Stimulated activated CD4-positive, alpha-beta T cell treated with anti-CD3 and anti-CD28 coated beads, Interleukin-15, amount 100 ng/mL, for 24 hours (primary cell): ENCODE measurements around the gene TBK1.

Experiments used
- DNase-seq: peaks from one replicate; pipeline ENCODE4 v3.0.0-alpha.2; 2020

TBK1 gene

DNA sequence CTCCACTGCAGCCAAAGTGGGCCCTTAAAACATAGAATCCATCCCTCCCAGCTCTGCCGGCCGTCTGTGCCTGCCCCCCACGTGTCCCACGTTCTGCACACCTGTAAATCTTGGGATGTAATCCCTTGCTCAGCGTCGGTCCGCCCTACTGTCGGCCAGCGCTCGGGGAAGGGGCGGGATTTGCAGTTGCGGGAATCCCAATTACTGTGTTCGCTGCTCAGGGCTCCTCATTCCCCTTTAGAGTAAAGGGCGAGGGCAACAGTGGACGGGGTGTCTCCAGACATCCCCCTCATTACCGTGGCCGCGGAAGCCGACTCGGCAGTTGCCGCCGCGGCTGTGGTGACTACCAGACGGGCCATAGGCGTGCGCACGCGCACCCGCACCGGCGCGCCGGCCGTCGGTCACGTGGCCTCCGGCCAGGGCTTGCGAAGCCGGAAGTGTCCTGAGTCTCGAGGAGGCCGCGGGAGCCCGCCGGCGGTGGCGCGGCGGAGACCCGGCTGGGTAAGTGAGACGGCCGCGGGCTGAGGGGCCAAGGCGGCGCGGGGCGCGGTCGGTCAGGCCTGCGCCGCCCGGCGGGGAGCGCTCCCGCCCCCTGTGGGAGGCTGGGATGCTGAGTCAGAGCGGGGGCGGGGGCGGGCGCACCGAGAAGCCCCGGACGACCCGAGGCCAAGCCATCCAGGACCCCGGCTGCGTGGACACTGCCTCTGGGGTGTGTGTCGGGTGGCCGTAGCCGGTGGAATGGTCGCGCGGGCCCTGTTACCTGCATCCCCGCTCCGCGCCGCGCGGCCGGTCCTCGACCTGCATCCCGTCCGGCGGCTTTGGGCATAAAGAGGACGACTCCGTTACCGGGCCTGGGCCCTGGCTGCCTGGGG is at the start of gene TBK1:
TSS of gene TBK1 (plus strand) at position 434 of the 872 bp plus-strand sequence. CDS start 3,751 bp downstream, outside the sequence.
- peak; percentile 78 for DNase-seq

- no peak for DNase-seq
These were observed 49.7 kb upstream of the TBK1 start for GRCh38 chr12:64402181-64402580.

GRCh38 chr12:64403707-64404469 is 48.0 kb upstream of the TBK1 start, which contains the start of gene XPOT:
Gene XPOT, plus strand, starts transcription at chr12:64404392. Its CDS starts 5,644 bp downstream, at chr12:64410036.
- DNase-seq: peak; percentile 95

GRCh38 chr12:64404470-64405256 is 47.3 kb upstream of the TBK1 start:
- DNase-seq: peak; percentile 82

DNA sequence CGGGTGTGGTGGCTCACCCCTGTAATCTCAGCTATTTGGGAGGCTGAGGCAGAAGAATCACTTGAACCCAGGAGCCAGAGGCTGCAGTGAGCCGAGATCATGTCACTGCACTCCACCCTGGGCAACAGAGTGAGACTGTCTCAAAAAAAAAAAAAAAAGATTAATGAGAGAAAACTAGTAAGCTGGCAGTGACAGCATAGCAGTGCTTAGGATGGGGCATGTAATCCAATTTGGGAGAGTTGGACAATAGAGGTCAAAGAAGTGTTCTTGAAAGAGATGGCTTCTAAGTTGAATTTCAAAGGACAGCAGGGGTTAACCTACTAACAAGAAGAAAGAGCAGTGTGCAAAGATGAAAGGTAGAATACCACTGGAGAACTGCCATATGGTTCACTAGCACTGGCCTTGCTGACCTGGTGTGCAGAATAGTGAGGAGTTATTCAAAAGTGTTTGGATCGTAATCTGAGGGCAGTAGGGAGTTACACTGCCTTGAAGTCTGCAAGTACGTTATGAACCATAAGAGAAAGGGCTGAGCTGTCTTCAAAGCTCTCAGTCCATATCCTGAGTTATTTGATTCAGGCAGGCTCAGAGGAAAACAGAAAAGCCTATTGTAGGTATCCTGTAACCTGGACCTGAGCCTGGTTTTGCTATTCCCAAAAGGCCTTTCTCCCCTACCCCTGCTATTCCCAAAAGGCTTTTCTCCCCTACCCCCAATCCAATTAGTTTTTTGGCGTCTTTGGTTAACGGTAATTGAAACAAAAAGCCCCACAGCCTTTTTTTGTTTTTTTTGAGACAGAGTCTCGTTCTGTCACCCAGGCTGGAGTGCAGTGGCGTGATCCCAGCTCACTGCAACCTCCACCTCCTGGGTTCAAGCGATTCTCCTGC is 44.3 kb upstream of the TBK1 start:
- no peak for DNase-seq

DNA sequence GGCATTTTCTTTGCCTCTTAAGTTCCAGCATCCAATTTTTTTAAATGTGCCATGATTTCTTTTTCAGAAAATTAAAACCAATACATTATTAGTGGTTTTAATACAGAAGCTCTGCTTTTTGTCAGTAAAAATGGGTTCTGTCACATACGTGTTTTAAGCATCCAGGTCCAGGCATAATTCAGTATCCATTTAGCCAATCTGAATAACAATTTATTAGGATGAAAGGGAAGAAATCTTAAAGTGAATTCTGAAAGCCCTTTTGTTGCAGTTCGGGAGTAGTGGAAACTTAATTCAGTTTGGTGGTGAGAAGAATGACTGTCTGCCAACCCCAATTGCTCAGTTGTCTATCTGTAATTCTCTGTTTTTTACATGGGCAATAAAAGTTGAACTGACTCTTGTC is 40.5 kb upstream of the TBK1 start:
- no peak for DNase-seq

DNA sequence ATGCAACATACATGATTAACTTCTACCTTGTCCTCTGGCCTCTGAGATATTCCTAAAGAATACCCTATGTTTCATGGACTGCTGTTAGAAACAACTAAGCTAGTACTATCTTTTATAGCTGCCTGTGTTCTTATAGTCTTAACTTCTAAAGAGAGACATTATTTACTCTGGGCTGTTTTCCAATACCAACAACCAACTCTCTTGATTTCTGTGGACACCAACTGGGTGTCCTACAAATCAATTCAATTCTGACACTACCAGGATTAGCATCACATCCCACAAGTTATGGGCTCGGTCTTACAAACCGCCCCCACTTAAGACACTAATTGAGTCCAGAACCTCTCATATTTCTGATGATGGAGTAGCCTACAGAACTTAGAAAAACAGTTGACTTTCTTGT is 39.5 kb upstream of the TBK1 start:
- no peak for DNase-seq

DNA sequence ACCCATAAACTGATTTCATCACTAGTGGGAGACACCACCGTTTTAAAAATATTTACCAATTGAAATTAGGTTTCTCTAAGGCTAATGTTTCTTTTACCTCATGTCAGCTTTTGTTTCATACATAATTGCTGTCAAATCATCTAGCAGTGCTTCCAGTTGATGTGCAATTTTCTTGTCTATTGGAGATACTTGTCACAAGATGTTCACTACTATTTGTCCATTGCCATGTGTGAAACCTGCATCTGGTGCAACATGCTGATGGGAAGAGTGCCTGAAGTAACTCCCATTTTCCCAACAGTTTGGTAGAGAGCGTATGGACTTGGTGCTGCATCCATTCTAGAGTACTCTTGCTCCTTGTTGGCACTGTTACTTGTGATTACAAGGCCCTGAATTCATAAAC is 38.0 kb upstream of the TBK1 start:
- DNase-seq: no peak

DNA sequence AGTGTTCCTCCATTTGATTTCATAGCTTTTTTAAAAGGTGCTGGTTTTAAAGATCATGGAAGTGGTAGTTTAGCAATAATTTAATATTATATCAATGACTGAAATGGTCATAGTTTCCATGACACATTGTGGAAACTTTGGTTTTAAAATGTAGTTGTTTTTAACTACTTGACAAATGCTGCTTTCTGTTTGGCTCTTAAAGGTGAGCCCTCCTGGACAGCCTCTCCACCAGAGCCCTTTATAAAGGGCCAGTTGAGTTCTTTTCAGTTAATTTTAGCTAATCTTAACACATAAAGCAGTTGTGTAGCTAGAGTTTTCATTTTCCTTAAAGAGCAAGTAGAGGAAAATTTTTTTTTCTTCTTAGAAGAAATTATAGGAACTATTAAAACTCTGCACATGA is 33.7 kb upstream of the TBK1 start:
- no peak for DNase-seq

- no peak for DNase-seq
These were observed 32.2 kb upstream of the TBK1 start for GRCh38 chr12:64419696-64420095.

DNA sequence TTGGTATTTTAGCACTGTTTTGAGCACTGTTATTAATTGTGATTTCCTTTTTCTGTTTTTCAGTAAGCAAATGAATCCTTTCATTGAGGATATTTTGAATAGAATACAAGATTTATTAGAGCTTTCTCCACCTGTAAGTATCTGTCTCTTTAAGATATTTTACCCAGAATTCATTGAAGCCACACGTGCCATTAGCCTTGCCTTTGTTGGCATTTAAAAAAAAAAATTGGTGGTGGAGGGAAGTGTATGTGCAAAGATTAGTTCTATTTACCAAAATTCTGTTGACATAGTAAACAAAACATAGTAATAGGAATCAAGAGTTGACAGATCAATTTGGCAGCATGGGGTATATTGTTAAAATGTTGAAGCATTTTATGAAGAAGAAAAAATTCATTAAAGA is 23.9 kb upstream of the TBK1 start:
- no peak for DNase-seq

DNA sequence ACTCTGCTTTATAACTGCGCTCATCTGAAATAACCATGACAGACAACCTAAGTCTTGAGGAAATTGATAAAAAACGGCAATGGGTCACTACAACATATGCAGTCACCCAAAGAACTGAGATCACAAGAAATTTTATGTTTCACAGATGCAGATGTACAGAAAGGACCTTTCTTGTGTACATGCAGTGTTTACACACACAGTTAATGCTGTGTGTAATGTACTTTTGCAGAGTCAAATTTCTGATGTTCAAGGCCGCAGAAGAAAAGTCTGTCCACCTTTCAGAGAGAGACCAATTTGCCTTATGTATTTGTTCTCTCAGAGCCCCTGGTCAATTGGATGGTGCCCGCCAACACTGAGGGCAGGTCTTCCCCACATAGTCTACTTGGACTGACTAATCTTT is 23.0 kb upstream of the TBK1 start:
- no peak for DNase-seq

DNA sequence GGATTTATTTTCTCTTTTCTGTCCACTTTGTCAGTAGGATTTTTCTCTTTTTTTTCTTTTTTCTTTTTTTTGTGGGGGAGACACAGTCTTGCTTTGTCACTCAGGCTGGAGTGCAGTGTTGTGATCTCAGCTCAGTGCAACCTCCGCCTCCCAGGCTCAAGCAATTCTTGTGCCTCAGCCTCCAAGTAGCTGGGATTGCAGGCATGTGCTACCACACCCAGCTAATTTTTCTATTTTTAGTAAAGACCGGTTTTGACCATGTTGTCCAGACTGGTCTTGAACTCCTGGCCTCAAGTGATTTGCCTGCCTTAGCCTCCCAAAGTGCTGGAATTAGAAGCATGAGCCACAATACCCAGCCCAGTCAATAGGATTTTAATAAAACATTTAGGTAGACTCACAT is 21.0 kb upstream of the TBK1 start:
- DNase-seq: no peak

GRCh38 chr12:64431791-64432190 is 20.1 kb upstream of the TBK1 start:
- DNase-seq: no peak

DNA sequence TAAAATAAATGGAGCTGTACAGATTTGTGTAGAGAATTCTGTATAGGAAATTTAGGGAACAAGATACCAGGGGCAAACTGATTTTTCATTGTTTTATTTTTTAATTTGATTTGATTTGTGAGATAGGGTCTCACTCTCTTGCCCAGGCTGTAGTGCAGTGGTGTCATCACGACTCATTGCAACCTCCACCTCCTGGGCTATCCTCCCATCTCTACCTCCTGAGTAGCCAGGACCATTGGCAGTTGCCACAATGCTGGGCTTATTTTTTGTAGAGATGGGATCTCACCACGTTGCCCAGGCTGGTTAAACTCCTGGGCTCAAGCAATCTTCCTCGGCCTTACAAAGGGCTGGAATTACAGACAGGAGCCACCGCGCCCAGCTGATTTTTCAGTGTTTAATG is 18.0 kb upstream of the TBK1 start:
- DNase-seq: no peak

- no peak for DNase-seq
These were observed 11.8 kb upstream of the TBK1 start for GRCh38 chr12:64440100-64440499.

GRCh38 chr12:64445490-64445889 is 6.4 kb upstream of the TBK1 start:
- no peak for DNase-seq

- DNase-seq: no peak
These were observed 5.6 kb upstream of the TBK1 start for GRCh38 chr12:64446295-64446694.

DNA sequence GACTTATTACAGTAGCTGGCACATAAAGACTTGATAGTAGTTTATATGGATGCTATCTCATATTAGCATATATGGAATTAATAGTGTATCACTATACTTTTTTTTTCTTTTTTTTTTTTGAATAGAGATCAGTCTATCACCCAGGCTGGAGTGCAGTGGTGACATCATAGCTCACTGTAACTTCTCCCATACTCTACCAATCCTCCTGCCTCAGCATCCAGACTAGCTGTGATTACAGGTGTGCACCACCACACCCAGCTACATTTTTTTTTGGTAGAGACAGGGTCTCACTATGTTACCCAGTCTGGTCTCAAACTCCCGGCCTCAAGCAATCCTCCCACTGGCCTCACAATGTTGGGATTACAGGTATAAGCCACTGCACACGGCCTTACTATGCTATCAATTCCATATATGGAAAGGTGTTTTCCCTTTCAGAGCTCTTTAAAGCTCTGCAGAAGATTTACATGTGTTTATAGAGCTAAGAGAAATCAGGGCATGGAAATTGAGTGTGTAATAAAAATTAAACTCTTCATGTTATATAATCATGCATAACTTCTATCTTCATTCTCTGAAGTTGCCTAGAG is 1.8 kb upstream of the TBK1 start:
- DNase-seq: no peak

- DNase-seq: no peak
These were observed 1.0 kb upstream of the TBK1 start for GRCh38 chr12:64450711-64451486.
